Measurements from ENCODE around the gene IFRD1. TPM values are rescaled to one million over a fixed set of nuclear protein-coding genes. Genes with fewer than 3 reads are reported as not detected.

IFRD1 gene
- total RNA-seq, 6 experiments from 2014 or later = 19.0 to 34.7 (median 28.2) TPM

- DNase-seq (no peak), ATAC-seq (no peak)
- intact Hi-C loops (cut with DNase I) = no loop called here
- Histone ChIP-seq H3K9me3 (no peaks in the 10 kb centered on the region), H3K27me3 (no peaks in the 10 kb centered on the region), H3K27ac (no peak overlapping the region), H3K36me3 (peaks cover 0 to 48% (median 15%) of the 10 kb centered on the region in 4 donors), H3K4me3 (no peak overlapping the region), H3K4me1 (no peaks in the 10 kb centered on the region)
- 93% methylated on average over 8 of the region's 8 CpGs for WGBS (ENCODE audit: insufficient coverage, low coverage, low lambda C conversion rate, missing lambda C conversion rate)
- no peak for TF ChIP-seq CTCF (IDR thresholded peaks at IDR 0.05)
- no peak for TF ChIP-seq POLR2A (IDR thresholded peaks at IDR 0.05)
These were observed 26.3 kb downstream of the IFRD1 start for GRCh38 chr7:112476390-112477052.

- no peaks in the 10 kb centered on the region for H3K9me3 ChIP-seq
- H3K4me3 ChIP-seq = no peak overlapping the region
- intact Hi-C loops (cut with DNase I) = no loop called here
- no peak for DNase-seq
- TF ChIP-seq POLR2A (IDR thresholded peaks at IDR 0.05) (no peak), CTCF (IDR thresholded peaks at IDR 0.05) (no peak)
- WGBS (ENCODE audit: insufficient coverage, low coverage, low lambda C conversion rate, missing lambda C conversion rate) = 84% methylated on average over 2 of the region's 2 CpGs
- ATAC-seq = no peak
- no peaks in the 10 kb centered on the region for H3K27me3 ChIP-seq
- H3K27ac ChIP-seq = no peak overlapping the region
- no peaks in the 10 kb centered on the region for H3K4me1 ChIP-seq
- peaks cover 0 to 9% (median 2%) of the 10 kb centered on the region in 4 donors for H3K36me3 ChIP-seq
These were observed 31.0 kb downstream of the IFRD1 start for GRCh38 chr7:112481121-112481736.

- intact Hi-C loops (cut with DNase I) = no loop called here
- H3K4me3 ChIP-seq = no peak overlapping the region
- H3K4me1 ChIP-seq = no peaks in the 10 kb centered on the region
- TF ChIP-seq CTCF (IDR thresholded peaks at IDR 0.05) (no peak), POLR2A (IDR thresholded peaks at IDR 0.05) (no peak)
- 71% methylated on average over 2 of the region's 3 CpGs for WGBS (ENCODE audit: insufficient coverage, low coverage, low lambda C conversion rate, missing lambda C conversion rate)
- H3K9me3 ChIP-seq = no peaks in the 10 kb centered on the region
- no peak overlapping the region for H3K27ac ChIP-seq
- peaks cover 0 to under 1% (median under 1%) of the 10 kb centered on the region in 4 donors for H3K36me3 ChIP-seq
- no peak for DNase-seq
- no peaks in the 10 kb centered on the region for H3K27me3 ChIP-seq
- peak in 1 of 4 donors; percentile 39 for ATAC-seq
These were observed 31.8 kb downstream of the IFRD1 start for GRCh38 chr7:112481833-112482670.

- DNase-seq (no peak), ATAC-seq (peak in 1 of 4 donors; percentile 28)
- no peaks in the 10 kb centered on the region for H3K4me1 ChIP-seq
- no peaks in the 10 kb centered on the region for H3K36me3 ChIP-seq
- intact Hi-C loops (cut with DNase I) = no loop called here
- H3K27me3 ChIP-seq = no peaks in the 10 kb centered on the region
- H3K27ac ChIP-seq = no peak overlapping the region
- WGBS (ENCODE audit: insufficient coverage, low coverage, low lambda C conversion rate, missing lambda C conversion rate) = 74% methylated on average over 4 of the region's 4 CpGs
- H3K4me3 ChIP-seq = no peak overlapping the region
- no peaks in the 10 kb centered on the region for H3K9me3 ChIP-seq
- TF ChIP-seq POLR2A (IDR thresholded peaks at IDR 0.05) (no peak), CTCF (IDR thresholded peaks at IDR 0.05) (no peak)
These were observed 34.5 kb downstream of the IFRD1 start for GRCh38 chr7:112484671-112485167.

Measured in right lobe of liver (tissue), 6 donors.